Upper lobe of left lung (tissue), 4 donors: Measurements from ENCODE around the gene NAALADL1.

Experiments used
- EP300 ChIP-seq, 4 donors: sonication (generic); formaldehyde crosslinking; IDR thresholded peaks; one replicate each; pipeline ENCODE4 v1.5.1; 2017; ENCODE audit warnings: antibody characterized with exemption in 4 of 4, control low read depth in 2 of 4
- POLR2A ChIP-seq, 4 donors: fragments of 450-650 bp; IDR thresholded peaks; one replicate each; pipeline ENCODE4 v1.5.1; 2016 to 2017; ENCODE audit warnings: antibody characterized with exemption in 4 of 4, mild to moderate bottlenecking in 2 of 4
- TF ChIP-seq, protein P1 (sequence below), 6 experiments: fragments of 450-650 bp in 4 of 6; fragments of 200-600 bp in 2 of 6; sonication (generic) in 2 of 6; IDR thresholded peaks; one replicate each; pipeline ENCODE4 v1.5.1; 2016 to 2019; ENCODE audit warnings: antibody characterized with exemption in 6 of 6

DNA sequence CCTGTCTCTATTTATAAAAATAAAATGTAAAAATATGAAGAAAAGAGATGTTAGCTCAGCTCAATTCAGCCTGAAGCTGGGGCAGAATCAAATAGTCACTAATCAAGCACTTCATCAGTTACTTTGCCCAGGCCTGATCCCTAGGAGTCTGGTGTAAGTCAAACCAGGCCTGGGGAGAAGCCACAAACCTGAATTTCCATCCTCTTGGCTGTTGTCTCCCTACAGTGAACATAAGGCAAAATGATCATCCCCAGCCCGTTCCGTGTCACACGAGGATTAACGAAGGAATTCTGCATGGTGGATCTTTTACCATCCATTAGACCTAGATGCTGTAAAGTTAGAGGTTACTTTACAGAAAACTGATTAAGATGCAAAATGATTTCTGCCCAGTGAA, 6.5 kb upstream of the NAALADL1 start:
- TF ChIP-seq, protein P1, sequence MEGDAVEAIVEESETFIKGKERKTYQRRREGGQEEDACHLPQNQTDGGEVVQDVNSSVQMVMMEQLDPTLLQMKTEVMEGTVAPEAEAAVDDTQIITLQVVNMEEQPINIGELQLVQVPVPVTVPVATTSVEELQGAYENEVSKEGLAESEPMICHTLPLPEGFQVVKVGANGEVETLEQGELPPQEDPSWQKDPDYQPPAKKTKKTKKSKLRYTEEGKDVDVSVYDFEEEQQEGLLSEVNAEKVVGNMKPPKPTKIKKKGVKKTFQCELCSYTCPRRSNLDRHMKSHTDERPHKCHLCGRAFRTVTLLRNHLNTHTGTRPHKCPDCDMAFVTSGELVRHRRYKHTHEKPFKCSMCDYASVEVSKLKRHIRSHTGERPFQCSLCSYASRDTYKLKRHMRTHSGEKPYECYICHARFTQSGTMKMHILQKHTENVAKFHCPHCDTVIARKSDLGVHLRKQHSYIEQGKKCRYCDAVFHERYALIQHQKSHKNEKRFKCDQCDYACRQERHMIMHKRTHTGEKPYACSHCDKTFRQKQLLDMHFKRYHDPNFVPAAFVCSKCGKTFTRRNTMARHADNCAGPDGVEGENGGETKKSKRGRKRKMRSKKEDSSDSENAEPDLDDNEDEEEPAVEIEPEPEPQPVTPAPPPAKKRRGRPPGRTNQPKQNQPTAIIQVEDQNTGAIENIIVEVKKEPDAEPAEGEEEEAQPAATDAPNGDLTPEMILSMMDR (IDR thresholded peaks at IDR 0.05): no peak
- no peak for TF ChIP-seq EP300 (IDR thresholded peaks at IDR 0.05)
- no peak for TF ChIP-seq POLR2A (IDR thresholded peaks at IDR 0.05)
